ENCODE results near the gene ZNF28. TPM values are rescaled to one million over a fixed set of nuclear protein-coding genes. Genes with fewer than 3 reads are reported as not detected.
A peak's percentile ranks its signal among the peaks of the same experiment; 100 is the strongest.
"Not testable (repeated sequence)": the region's sequence is repeated elsewhere in the genome, so short reads cannot be mapped to it uniquely, and the experiment has no call there.

Gene ZNF28
- total and polyA plus RNA-seq, 5 donors, result 2.0 to 9.1 (median 6.9) TPM

DNA sequence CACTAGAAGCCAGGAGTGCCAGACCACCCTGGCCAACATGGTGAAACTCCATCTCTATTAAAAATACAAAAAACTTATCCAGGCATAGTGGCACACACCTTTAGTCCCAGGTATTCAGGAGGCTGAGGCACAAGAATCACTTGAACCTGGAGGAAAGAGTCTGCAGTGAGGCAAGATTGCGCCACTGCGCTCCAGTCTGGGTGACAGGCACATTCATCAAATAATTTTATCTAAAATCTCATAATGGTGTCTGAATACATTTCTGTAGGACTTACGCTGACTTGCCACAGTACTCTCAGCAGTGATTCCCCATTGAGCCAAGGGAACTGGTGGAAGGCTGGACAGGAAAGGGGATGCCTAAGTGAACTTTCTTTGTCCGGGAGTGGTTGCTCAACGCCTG lies 4.3 kb upstream of the ZNF28 start:
- intact Hi-C loops (cut with DNase I), result no loop called here
- H3K4me3 ChIP-seq (ENCODE audit: low read length), result no peak overlapping the region
- 88% methylated on average over 5 of the region's 5 CpGs for WGBS
- no peak for DNase-seq
- no peaks in the 10 kb centered on the region for H3K27me3 ChIP-seq (ENCODE audit: control insufficient read depth, insufficient read depth)
- H3K9me3 ChIP-seq (ENCODE audit: control insufficient read depth, low read length), result no peaks in the 10 kb centered on the region
- peaks cover 1% of the 10 kb centered on the region for H3K4me1 ChIP-seq (ENCODE audit: control insufficient read depth, insufficient read depth, low read length)
- ATAC-seq, result no peak
- no peak overlapping the region for H3K27ac ChIP-seq (ENCODE audit: low read length)

DNA sequence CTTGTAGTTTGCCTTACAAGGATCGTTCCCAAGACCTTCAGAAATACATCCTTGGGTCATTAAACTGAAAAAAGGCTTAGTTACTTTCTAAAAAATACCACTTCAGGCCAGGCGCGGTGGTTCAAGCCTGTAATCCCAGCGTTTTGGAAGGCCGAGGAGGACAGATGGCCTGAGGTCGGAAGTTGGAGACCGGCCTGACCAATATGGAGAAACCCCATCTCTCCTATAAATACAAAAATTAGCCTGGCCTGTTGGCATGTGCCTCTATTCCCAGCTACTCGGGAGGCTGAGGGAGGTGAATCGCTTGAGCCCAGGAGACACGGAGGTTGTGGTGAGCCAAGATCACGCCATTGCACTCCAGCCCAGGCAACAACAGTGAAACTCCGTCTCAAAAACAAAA lies 2.2 kb upstream of the ZNF28 start:
- DNase-seq, result no peak
- Histone ChIP-seq H3K27ac (ENCODE audit: low read length) (no peak overlapping the region), H3K4me3 (ENCODE audit: low read length) (no peak overlapping the region), H3K9me3 (ENCODE audit: control insufficient read depth, low read length) (no peaks in the 10 kb centered on the region), H3K27me3 (ENCODE audit: control insufficient read depth, insufficient read depth) (no peaks in the 10 kb centered on the region), H3K4me1 (ENCODE audit: control insufficient read depth, insufficient read depth, low read length) (peaks cover 2% of the 10 kb centered on the region)
- ATAC-seq, result no peak
- WGBS, result 96% methylated on average over 12 of the region's 12 CpGs
- intact Hi-C loops (cut with DNase I), result no loop called here

DNA sequence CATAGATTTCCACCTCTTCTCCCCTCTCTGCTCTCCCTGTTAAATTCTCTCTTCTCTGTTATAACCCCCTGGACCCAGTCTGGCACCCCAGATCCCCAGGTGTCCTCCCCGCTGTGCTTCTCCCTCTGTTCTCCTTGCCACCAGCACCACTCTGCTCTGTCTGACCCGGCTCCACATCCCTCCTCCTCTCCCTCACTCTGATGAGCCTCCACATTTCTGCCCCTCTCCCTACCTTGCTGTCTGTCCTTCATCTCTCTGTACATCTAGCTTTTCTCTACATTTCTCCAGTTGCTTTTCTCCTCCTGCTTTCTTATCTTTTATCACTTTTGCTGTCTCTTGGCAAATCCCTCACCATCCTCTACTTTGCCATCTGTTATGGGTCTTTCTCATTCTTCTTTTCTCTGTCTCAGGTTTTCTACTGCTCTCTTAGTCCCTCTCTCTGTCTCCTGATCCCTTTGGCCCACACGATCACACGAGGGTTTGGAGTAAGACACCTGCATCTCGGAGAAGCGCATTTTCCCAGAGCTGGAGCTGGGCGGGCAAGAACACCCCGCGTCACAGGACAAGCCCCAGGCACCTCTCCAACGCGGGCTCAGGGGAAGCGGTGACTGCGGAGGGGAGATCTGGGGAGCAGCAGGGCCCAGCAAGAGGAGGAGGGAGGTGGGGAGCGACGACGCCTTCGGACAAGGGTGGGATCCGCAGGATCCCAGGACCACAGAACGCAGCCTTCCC lies 795 bp downstream of the ZNF28 start:
- WGBS, result 8% methylated on average over 19 of the region's 19 CpGs
- H3K27ac ChIP-seq (ENCODE audit: low read length), result peak overlapping the region; percentile 2
- intact Hi-C loops (cut with DNase I); H3K27me3 ChIP-seq (ENCODE audit: control insufficient read depth, insufficient read depth); H3K4me1 ChIP-seq (ENCODE audit: control insufficient read depth, insufficient read depth, low read length); H3K9me3 ChIP-seq (ENCODE audit: control insufficient read depth, low read length): not testable (repeated sequence)
- DNase-seq (peak; percentile 60 to 80 (median 75)), ATAC-seq (peak; percentile 61 to 75)
- H3K4me3 ChIP-seq (ENCODE audit: low read length), result peak overlapping the region; percentile 93

DNA sequence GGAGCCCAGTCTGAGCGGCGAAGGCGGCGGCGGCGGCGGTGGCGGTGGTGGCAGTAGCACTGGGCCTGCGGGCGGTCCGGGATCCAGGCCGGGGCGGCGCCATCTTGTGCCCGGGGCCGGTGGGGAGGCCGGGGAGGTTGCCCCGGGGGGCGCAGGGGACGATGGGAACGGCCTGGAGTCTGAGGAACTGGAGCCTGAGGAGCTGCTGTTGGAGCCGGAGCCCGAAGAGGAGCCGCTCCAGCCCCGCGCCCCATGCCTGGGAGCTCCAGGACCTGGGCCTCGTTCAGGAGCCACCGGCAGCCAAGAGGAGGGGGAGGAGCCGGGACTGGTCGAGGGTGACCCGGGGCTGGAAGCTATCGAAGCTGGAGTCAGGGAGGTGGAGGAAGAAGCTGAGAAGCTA lies 11.6 kb downstream of the ZNF28 start:
- WGBS, result 96% methylated on average over 32 of the region's 32 CpGs

DNA sequence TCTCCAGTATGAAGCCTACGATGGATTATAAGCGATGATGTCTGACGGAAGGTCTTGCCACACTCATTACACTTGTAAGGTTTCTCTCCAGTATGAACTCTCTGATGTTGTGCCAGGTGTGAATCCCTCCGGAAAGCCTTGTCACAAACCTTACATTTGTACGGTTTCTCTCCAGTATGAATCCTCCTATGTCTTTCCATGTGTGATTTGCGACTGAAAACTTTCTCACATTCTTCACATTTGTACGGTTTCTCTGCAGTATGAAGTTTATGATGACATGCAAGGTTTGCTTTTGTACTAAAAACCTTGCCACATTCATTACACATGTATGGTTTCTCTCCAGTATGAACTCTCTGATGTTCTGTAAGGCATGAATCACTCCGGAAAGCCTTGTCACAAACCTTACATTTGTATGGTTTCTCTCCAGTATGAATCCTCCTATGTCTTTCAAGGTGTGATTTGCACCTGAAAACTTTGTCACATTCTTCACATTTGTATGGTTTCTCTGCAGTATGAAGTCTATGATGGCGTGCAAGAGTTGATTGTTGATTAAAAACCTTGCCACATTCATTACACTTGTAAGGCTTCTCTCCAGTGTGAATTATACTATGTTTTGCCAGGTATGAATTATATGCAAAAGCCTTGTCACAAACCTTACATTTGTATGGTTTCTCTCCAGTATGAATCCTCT lies 21.3 kb downstream of the ZNF28 start:
- H3K27me3 ChIP-seq (ENCODE audit: control insufficient read depth, insufficient read depth); DNase-seq; H3K4me1 ChIP-seq (ENCODE audit: control insufficient read depth, insufficient read depth, low read length); H3K27ac ChIP-seq (ENCODE audit: low read length); H3K9me3 ChIP-seq (ENCODE audit: control insufficient read depth, low read length); intact Hi-C loops (cut with DNase I); H3K4me3 ChIP-seq (ENCODE audit: low read length); ATAC-seq: not testable (repeated sequence)
- WGBS, result 98% methylated on average over 9 of the region's 9 CpGs

More for the DNA sequence above, 11.6 kb downstream of the ZNF28 start:
- ATAC-seq (peak in 1 of 2 donors; percentile 38), DNase-seq (peak in 1 of 3 donors; percentile 55)
- H3K9me3 ChIP-seq (ENCODE audit: control insufficient read depth, low read length), result no peaks in the 10 kb centered on the region
- no peak overlapping the region for H3K4me3 ChIP-seq (ENCODE audit: low read length)
- no peaks in the 10 kb centered on the region for H3K27me3 ChIP-seq (ENCODE audit: control insufficient read depth, insufficient read depth)
- no peaks in the 10 kb centered on the region for H3K4me1 ChIP-seq (ENCODE audit: control insufficient read depth, insufficient read depth, low read length)
- intact Hi-C loops (cut with DNase I), result no loop called here
- no peak overlapping the region for H3K27ac ChIP-seq (ENCODE audit: low read length)

DNA sequence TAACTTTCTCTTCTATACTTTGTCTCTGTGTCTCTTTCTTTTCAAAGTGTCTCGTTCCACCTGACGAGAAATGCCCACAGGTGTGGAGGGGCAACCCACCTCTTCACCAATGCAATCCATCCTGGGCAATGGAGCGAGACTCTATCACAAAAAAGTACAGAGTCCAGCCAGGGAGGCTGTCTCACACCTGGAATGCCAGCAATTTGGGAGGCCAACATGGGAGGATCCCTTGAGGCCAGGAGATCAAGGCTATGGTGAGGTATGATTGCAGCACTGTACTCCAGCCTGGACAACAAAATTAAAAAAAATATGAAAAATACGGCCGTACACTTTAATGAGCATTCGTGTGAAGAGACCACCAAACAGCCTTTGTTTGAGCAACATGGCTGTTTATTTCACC lies 32.0 kb downstream of the ZNF28 start:
- no peak for ATAC-seq
- intact Hi-C loops (cut with DNase I), result no loop called here
- no peak for DNase-seq
- Histone ChIP-seq H3K4me3 (ENCODE audit: low read length) (no peak overlapping the region), H3K9me3 (ENCODE audit: control insufficient read depth, low read length) (no peaks in the 10 kb centered on the region), H3K27ac (ENCODE audit: low read length) (no peak overlapping the region), H3K4me1 (ENCODE audit: control insufficient read depth, insufficient read depth, low read length) (no peaks in the 10 kb centered on the region), H3K27me3 (ENCODE audit: control insufficient read depth, insufficient read depth) (no peaks in the 10 kb centered on the region)
- WGBS, result 92% methylated on average over 6 of the region's 6 CpGs

DNA sequence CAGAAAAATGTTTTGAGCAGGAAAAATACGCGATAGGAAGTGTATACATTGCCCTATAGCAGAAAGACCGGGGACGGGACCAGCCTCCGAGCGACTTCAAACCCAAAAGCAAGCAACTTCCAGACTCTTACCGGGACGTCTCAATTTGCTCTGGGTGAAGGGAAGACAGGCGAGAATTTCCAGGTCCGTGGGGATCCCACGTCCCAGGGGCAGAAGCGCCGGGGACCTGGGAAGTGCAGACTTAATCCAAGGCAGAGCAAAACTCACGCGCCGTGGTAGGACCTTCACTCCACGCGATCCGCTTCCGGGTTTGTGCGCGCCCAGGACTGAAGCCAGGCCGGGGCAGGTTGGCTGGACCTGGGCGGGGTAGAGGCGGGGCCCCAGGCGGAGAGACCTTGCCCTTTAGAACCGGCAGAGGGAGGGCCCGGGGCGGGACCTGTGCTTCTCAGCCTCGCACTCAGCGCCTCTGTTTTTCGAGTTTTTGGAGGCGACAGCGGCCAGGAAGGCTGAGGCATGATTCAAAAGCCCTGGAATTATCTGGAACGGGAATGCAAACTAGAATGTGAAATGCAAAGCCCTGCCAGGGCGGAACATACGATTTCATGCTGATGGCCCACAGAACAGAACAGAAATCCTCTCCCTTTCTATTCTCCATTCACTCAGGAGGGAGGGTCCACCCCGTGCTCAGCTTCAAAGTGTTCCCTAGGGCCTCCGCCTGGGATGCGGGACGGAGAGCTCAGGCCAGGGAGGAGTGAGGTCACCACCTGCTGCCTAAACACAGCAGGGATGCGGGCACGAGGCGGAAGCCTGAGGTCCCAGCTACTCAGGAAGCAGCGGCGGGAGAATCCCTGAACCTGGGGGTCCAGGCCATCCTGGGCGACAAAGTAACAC lies 34.7 kb downstream of the ZNF28 start, which contains the start of gene ZNF600:
ZNF600 (minus strand) TSS at position 328 of the 891 bp plus-strand sequence. CDS start 7,903 bp downstream, outside the sequence.
- Histone ChIP-seq H3K4me3 (ENCODE audit: low read length) (peak within 1 kb of the TSS; percentile 58), H3K27ac (ENCODE audit: low read length) (peak within 1 kb of the TSS; percentile 37)
- WGBS, result 2% methylated on average over 47 of the region's 47 CpGs
- ATAC-seq (peak; percentile 99 to 100), DNase-seq (peak; percentile 92 to 97 (median 93))
- H3K9me3 ChIP-seq (ENCODE audit: control insufficient read depth, low read length); H3K4me1 ChIP-seq (ENCODE audit: control insufficient read depth, insufficient read depth, low read length); H3K27me3 ChIP-seq (ENCODE audit: control insufficient read depth, insufficient read depth); intact Hi-C loops (cut with DNase I): not testable (repeated sequence)

DNA sequence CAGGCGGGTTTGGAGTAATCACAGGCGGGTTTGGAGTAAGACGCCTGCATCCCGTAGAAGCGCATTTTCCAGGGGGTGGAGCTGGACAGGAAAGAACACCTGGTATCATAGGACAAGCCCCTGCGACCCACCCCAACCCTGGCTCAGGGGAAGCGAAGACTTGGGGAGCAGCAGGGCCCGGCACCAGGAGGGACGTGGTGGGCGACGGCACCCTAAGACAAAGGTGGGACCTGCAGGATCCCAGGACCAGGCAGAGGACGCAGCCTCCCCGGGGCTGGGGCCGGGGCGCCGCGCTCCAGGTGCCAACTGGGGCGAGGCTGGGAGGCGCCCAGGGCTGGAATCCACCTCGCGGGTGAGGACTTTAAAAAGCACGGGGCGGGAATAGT lies 35.4 kb downstream of the ZNF28 start:
- DNase-seq, result peak; percentile 16 to 56 (median 52)
- 2% methylated on average over 23 of the region's 23 CpGs for WGBS

DNA sequence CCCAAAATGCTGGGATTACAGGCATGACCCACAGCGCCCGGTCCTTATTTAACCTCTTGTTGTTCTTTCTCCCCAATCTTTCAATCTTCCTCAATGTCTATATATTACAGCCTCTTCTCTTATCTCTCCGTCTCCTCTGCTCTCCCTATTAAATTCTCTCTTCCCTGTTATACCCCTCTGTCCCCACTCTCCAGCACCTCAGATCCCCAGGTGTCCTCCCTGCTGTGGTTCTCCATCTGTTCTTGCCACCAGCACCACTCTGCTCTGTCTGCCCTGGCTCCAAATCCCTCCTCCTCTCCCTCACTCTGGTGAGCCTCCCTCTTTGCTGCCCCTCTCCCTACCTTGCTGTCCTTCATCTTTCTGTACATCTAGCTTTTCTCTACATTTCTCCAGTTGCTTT lies 35.9 kb downstream of the ZNF28 start:
- ATAC-seq (no peak), DNase-seq (no peak)
- no peak overlapping the region for H3K27ac ChIP-seq (ENCODE audit: low read length)
- no peak overlapping the region for H3K4me3 ChIP-seq (ENCODE audit: low read length)
- WGBS, result 80% methylated on average over 3 of the region's 3 CpGs
- intact Hi-C loops (cut with DNase I), result no loop called here
- no peaks in the 10 kb centered on the region for H3K9me3 ChIP-seq (ENCODE audit: control insufficient read depth, low read length)
- H3K27me3 ChIP-seq (ENCODE audit: control insufficient read depth, insufficient read depth), result no peaks in the 10 kb centered on the region
- H3K4me1 ChIP-seq (ENCODE audit: control insufficient read depth, insufficient read depth, low read length), result no peaks in the 10 kb centered on the region

More for the DNA sequence above, 35.4 kb downstream of the ZNF28 start:
- peak; percentile 39 to 51 for ATAC-seq
- peak overlapping the region; percentile 37 for H3K27ac ChIP-seq (ENCODE audit: low read length)
- H3K4me1 ChIP-seq (ENCODE audit: control insufficient read depth, insufficient read depth, low read length), result no peaks in the 10 kb centered on the region
- intact Hi-C loops (cut with DNase I), result no loop called here
- no peaks in the 10 kb centered on the region for H3K27me3 ChIP-seq (ENCODE audit: control insufficient read depth, insufficient read depth)
- peak overlapping the region; percentile 58 for H3K4me3 ChIP-seq (ENCODE audit: low read length)
- no peaks in the 10 kb centered on the region for H3K9me3 ChIP-seq (ENCODE audit: control insufficient read depth, low read length)

DNA sequence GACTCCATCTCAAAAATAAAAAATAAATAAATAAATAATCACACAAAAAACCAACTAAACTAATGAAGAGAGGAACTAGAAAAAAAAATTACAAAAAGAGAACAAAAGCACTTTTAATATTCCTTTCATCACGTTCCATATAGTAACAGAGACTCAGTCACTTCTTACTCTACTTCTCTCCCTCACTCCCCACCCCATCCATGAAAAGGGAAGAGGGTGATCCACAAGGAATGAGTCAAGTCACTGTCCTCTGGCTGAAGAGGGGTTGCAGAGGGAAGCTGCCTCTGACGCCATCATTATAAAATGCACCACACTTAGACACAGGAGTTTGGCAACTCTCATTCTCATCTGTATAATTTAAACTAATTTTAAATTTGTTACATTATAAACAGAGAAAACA lies 38.6 kb downstream of the ZNF28 start:
- H3K4me1 ChIP-seq (ENCODE audit: control insufficient read depth, insufficient read depth, low read length); H3K9me3 ChIP-seq (ENCODE audit: control insufficient read depth, low read length); ATAC-seq; DNase-seq; H3K27ac ChIP-seq (ENCODE audit: low read length); intact Hi-C loops (cut with DNase I); H3K27me3 ChIP-seq (ENCODE audit: control insufficient read depth, insufficient read depth); H3K4me3 ChIP-seq (ENCODE audit: low read length): not testable (repeated sequence)
- WGBS, result 76% methylated on average over 2 of the region's 2 CpGs

DNA sequence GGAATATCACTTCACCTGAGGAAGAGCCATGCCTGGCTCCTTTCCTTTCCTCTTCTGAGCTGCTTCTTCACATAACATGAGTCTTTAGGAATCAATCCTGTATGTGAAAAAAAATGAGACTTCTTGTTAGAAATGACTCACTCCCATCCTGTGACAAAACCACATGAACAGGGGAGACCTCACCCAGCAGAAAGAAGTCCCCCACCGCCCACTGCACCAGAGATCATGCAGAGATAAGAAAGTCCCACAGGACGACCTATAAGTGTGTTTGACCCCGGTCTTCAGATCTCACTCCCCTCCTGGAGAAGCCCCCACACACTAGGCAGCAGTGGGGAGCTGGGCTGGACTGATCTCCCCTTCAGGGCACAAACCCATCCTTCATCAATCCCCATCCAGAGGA lies 42.6 kb downstream of the ZNF28 start:
- Histone ChIP-seq H3K4me1 (ENCODE audit: control insufficient read depth, insufficient read depth, low read length) (no peaks in the 10 kb centered on the region), H3K27me3 (ENCODE audit: control insufficient read depth, insufficient read depth) (no peaks in the 10 kb centered on the region), H3K9me3 (ENCODE audit: control insufficient read depth, low read length) (no peaks in the 10 kb centered on the region), H3K4me3 (ENCODE audit: low read length) (no peak overlapping the region), H3K27ac (ENCODE audit: low read length) (no peak overlapping the region)
- 69% methylated on average over 3 of the region's 3 CpGs for WGBS
- intact Hi-C loops (cut with DNase I), result no loop called here
- ATAC-seq (no peak), DNase-seq (no peak)

Data from right cardiac atrium (tissue), 5 donors.